Activated gamma-delta T cell (primary cell): Measurements from ENCODE around the gene KSR1.
"Not testable (repeated sequence)": the region's sequence is repeated elsewhere in the genome, so short reads cannot be mapped to it uniquely, and the experiment has no call there.

Experiments used
- DNase-seq: peaks from one replicate; lab custom pipeline; 2025; lab: John Stamatoyannopoulos, UW

Gene KSR1

GRCh38 chr17:27454089-27454488, 2.2 kb upstream of the KSR1 start:
- no peak for DNase-seq

- no peak for DNase-seq
Observed at GRCh38 chr17:27455236-27455913, 873 bp upstream of the KSR1 start.

DNA sequence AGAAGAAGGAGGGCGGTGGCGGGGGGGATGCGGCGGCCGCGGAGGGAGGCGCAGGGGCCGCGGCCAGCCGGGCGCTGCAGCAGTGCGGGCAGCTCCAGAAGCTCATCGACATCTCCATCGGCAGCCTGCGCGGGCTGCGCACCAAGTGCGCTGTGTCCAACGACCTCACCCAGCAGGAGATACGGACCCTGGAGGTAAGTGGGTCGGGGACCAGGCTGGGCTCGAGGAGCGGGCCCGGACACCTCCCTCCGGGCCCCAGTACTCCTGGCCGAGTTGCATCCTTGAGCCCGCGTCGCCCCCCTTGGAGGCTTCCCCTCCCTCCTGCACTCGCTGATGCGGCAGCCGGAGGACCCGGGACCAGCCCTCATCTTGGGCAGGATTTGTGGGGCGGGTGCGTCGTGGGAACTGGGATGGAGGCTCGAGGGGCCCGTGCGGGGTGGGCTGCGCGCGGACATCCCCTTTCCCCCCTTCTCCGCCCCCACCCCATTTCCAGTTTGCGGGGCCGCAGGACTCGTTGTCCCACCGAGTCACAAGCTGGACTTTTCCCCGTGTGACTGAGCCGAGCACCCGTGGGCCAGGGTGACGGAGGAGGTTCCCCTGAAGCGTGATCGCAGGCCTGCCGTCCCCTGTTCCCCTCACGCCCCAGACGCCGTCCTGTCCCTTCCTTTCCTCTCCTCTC, 572 bp downstream of the KSR1 start:
- no peak for DNase-seq

- DNase-seq, result no peak
Observed at GRCh38 chr17:27457360-27457715, 1.1 kb downstream of the KSR1 start.

DNA sequence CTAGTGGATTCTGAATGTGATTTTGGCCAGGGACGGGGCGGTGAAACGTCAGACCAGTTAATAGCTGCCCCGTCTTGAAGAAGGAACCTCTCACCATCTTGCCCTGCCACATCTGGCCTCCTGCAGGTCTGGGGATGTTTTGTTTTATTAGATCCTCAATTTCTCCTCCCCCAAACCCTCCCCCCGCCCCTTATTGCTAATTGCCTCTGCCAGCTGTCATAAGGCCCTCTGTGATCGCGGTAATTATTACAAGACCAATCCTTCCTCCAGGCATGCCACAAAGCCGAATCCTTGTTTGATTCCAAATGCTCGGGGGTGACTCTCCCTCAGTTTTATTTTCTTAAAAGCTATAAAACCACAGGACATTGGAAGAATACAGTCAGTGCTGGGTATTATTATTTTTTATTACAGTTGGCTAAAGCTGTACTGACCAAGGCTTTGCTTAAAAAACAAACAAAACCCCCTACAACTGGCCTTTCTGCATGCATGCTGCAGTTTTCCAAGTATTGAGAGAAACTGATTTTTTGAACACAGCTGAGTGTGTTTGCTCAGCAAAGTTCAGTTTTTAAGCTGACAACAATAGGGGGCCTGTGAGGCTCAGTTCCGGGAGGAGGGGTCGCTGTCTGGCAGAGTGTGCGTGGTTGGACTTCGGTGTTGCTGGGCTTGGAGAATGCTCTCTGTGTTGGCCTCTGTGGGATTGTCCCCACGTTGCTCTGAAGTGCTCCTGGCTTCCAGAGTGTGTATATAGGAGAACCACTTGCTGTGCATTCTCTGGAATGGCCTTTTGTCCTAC, 1.7 kb downstream of the KSR1 start:
- no peak for DNase-seq

- no peak for DNase-seq
Observed at GRCh38 chr17:27458524-27458908, 2.3 kb downstream of the KSR1 start.

- no peak for DNase-seq
Observed at GRCh38 chr17:27459433-27459832, 3.2 kb downstream of the KSR1 start.

DNA sequence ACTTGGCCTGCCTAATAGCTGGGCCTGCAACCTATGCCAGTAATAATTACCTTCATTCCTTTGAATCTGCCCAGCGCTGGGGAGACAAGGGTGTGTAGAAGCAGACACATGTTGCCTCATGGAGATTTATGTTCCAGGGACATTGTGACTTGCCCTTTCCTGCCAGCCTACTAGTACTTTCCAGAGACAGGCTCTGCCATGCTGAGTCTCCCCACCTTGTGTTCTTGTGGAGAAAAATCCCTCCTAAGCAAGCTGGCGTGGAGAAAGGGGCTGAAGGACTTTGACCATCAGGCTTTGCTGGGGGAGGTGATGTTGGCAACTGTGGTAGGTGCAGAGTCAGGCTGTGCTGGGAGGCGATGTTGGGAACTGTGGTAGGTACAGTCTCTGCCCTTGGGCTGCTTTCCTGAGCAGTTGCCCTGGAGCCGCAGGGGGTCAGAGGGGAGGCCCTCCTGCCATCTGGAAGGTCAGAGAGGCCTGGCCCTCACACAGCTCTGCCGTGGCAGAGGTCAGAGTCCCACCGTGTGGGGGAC, 4.0 kb downstream of the KSR1 start:
- no peak for DNase-seq

- no peak for DNase-seq
Observed at GRCh38 chr17:27461192-27461859, 5.1 kb downstream of the KSR1 start.

DNA sequence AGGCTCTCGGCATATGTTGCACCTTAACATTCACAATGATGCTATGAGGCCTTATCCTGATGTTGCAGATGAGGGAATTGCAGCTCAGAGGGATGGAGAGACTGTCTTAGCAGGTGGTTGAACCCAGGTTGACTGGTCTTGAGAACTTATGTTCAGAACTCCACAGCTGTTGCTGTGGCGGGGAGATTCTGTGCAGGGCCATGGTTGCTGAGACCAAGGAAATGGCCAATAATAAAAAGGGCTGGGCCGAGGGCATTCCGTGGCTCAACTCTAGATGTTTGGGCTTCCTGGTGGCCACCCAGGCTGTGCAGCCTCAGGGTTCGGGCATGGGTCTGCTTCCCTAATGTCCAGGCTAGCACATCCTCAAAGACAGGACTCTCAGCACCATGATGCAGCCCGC, 5.9 kb downstream of the KSR1 start:
- no peak for DNase-seq

DNA sequence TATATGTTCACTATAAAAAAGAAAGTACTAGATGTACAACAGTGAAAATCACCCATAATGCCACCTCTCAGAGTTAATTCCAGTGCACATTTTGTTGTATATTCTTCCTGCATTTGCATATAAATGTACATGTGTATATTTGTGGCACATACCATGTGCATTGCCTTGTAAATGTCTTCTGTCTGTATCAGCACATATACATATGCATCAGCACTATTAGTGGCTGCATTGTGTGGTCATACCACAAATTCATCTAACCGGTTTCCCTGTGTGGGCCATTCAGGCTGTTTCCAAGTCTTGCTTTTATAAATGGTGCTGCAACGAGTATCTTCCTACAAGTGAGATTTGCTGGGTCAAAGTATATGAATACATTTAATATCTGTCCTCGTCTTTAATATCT, 6.5 kb downstream of the KSR1 start:
- DNase-seq, result no peak

DNA sequence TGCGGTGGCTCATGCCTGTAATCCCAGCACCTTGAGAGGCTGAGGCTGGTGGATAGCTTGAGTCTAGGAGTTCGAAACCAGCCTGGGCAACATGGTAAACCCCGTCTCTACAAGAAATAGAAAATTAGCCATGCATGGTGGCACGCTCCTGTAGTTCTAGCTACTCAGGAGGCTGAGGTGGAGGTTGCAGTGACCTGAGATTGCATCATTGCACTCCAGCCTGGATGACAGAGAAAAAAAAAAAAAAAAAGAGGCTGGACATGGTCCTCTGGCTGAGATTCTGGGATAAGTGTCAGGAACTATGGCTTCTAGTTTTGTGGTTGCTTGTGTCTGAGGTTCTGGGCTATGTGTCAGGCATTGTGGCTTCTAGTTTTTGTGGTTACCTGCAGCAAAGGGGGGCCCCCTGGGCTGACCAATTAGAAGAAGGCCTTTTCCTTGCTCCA, 7.0 kb downstream of the KSR1 start:
- DNase-seq, result no peak

GRCh38 chr17:27464019-27464418, 7.8 kb downstream of the KSR1 start:
- DNase-seq, result not testable (repeated sequence)

- DNase-seq, result no peak
Observed at GRCh38 chr17:27464431-27464830, 8.2 kb downstream of the KSR1 start.

- not testable (repeated sequence) for DNase-seq
Observed at GRCh38 chr17:27465875-27466274, 9.6 kb downstream of the KSR1 start.

DNA sequence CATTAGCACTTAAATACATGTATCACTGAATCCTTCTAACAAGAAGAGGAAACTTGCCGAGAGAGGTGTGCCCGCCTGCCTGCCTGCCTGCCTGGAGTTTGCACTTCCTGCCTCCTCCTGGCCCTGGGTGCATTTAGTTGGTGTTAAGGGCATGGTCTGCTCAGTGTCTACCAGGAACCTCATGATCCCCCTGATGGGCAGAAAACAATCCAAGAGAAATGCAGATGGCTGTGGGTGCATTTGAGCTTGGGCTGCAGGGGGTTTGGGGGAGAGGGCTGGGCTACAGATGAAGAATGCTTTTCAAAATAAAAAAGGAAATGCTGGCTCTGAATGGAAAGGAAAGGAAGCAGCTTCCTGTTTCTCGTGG, 10.1 kb downstream of the KSR1 start:
- no peak for DNase-seq

- no peak for DNase-seq
Observed at GRCh38 chr17:27466743-27467375, 10.6 kb downstream of the KSR1 start.

DNA sequence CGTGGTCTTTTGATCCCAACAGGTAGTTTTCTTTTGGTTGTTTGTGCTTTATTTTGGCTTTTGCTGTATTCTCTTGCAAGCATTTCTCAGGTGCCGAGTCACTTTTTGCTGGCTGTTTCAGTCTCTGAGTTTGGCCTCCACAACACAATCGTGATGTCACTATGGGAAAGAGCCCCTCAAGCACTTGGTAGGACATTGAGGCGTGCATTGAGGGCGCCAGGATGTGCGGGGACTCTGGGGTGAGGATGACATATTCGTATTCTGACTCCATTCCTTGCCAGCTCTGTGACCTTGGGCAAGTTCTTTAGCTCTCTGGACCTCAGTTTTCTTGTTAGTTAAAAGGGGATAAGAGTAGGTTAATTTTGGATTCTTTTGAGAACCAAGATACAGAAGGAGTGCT, 13.0 kb downstream of the KSR1 start:
- no peak for DNase-seq

DNA sequence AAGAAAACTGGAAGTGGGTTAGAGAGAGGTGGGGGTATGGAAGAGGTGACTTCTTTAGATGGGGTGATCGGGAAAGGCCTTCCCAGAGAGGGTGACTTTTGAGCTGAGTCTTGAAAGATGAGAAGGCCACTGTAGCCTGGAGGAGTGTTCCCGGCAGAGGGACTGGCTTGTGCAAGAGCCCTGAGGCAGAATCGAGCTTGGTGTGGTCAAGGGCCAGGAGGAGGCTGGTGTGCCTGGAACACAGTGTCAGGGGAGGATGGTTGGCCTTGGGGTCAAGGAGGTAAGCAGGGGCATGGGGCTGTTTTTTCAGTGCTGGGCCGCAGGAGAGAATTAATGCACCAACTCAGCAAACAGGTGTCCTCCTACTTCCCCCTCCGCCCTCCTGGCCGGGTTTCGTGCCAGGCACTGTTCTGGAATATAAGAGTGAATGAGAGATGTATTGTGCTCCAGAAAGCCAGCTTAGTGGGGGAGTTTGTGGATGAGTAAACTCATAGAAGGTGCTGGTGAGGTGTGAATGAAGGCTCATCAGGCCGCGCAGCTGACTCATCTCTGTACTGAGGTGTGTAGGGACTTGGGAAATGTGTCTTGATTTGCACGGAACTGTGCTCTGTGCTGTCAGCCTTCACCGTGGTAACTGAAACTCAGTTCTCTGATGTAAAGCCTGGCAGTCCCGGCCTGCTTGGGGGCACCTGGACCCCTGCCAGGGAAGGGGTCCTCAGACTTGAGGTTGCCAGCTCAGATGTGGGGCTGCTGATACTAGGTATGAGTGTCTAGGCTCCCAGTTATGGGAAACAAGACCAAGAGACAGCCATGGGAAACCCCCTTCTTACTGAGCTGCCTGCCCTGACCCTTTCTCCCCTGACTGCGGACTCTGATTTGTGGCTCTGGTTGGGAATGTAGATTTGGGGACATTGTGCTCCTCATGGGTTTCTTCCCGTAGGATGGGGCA, 15.3 kb downstream of the KSR1 start:
- DNase-seq, result peak; percentile 33

GRCh38 chr17:27473190-27473747, 17.0 kb downstream of the KSR1 start:
- no peak for DNase-seq
